Measurements from ENCODE around the gene DHRS1. TPM values are rescaled to one million over a fixed set of nuclear protein-coding genes. Genes with fewer than 3 reads are reported as not detected.

The DHRS1 gene
- total RNA-seq, 2 experiments from 2014 or later: 31.7 to 35.0 TPM

DNA sequence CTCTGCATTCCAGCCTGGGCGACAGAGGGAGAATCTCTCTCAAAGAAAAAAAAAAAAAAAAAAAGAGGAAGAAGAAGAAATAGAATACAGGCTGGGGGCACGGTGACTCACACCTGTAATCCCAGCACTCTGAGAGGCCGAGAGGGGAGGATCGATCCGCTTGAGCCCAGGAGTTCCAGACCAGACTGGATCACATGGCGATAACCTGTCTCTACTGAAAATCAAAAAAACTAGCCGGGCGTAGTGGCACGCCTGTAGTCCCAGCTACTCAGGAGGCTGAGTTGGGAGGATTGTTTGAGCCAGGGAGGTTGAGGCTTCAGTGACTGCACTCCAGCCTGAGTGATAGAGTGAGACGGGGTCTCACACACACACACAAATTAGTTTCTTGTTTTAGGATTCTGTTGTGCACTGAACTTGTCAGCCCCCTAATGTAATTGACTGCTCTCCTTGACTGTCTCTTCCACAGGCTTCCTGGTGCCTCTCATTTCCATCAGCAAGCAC is 56.2 kb downstream of the DHRS1 start:
- Mint-ChIP-seq H3K4me1 (peaks cover 59% of the 10 kb centered on the region), H3K36me3 (ENCODE audit: low read depth) (peaks cover 42% of the 10 kb centered on the region), H3K27ac (peak overlapping the region; percentile 100), H3K4me3 (peak overlapping the region; percentile 95), H3K9me3 (no peaks in the 10 kb centered on the region), H3K27me3 (no peaks in the 10 kb centered on the region)
- DNase-seq: no peak
- ChIA-PET CTCF (interaction anchor here (0.6 to 4.2 kb wide), 30 partner anchors 9 to 499 kb away, joined by 3 to 93 read pairs (median 7); partner anchors contain the start of genes CHMP4A, CIDEB, DHRS1 and GMPR2), POLR2A (interaction anchor here (1.4 to 2.0 kb wide), 4 partner anchors 28 to 129 kb away, joined by 3 to 10 read pairs (median 6); partner anchors contain the start of genes DCAF11, NRL and RABGGTA)

DNA sequence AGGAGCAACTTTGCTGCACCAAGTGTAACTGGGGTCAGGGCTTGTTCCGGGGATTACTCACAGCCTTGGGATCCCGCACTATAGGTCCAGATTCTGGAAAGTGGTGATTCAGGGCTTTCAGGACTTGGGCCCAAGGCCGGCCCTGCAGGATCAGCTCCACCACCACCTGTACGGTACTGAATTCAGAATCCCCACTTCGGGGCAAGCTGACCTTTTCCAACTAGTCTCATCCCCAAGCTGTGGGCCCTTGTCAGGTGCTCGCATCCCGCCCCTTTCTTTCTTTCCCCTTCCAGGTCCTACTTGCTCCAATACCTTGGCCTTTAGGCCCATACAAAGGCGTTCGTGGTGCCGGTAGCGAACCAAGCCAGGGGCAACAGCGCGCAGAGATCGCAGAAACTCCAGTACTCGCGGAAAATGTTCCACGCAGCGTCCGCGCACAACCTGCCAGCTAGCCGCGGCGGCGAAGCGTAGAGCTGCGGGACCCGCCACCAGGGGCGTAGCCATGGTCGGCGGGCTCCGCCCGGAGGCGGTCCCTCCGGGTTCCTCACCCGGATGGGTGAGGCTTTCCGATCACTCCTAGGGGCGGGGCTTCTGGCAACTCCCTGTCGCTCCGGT is 57.6 kb downstream of the DHRS1 start:
- Mint-ChIP-seq H3K27ac (peak overlapping the region; percentile 100), H3K4me3 (peak overlapping the region; percentile 95), H3K36me3 (ENCODE audit: low read depth) (peaks cover 48% of the 10 kb centered on the region), H3K27me3 (no peaks in the 10 kb centered on the region), H3K9me3 (no peaks in the 10 kb centered on the region), H3K4me1 (peaks cover 58% of the 10 kb centered on the region)
- peak; percentile 96 for DNase-seq
- POLR2A ChIA-PET: interaction anchor here (0.6 to 2.0 kb wide), 13 partner anchors 10 to 188 kb away, joined by 3 to 10 read pairs (median 4); partner anchors contain the start of genes CBLN3, CHMP4A, DCAF11 and DHRS1
- CTCF ChIA-PET: interaction anchor here (0.7 to 4.2 kb wide), 41 partner anchors 9 to 202 kb away, joined by 3 to 93 read pairs (median 5); partner anchors contain the start of genes CHMP4A, CIDEB, DCAF11 and DHRS1

Other genes with a start within 250 kb of the DHRS1 start
- 1 to 10 TPM in 1 of 2 experiments, under 1 TPM in 1; 0.83 to 1.1 TPM for gene CARMIL3, start 247.8 kb downstream of the DHRS1 start, total RNA-seq
- not detected for gene CPNE6, start 228.2 kb downstream of the DHRS1 start, total RNA-seq
- 10 to 100 TPM; 57.4 to 60.3 TPM for gene PCK2, start 205.5 kb downstream of the DHRS1 start, total RNA-seq
- 100 to 1,000 TPM; 106 to 116 TPM for gene DCAF11, start 185.0 kb downstream of the DHRS1 start, total RNA-seq
- gene NRL, start 184.8 kb downstream of the DHRS1 start, total RNA-seq: 1 to 10 TPM; 3.1 to 3.3 TPM
- gene FITM1, start 169.1 kb downstream of the DHRS1 start, total RNA-seq: 1 to 10 TPM; 1.9 to 2.0 TPM
- gene PSME1, start 163.6 kb downstream of the DHRS1 start, total RNA-seq: 100 to 1,000 TPM; 498 to 547 TPM
- 10 to 100 TPM; 37.1 to 41.0 TPM for gene EMC9, start 158.2 kb downstream of the DHRS1 start, total RNA-seq
- 100 to 1,000 TPM; 644 to 698 TPM for gene PSME2, start 153.2 kb downstream of the DHRS1 start, total RNA-seq
- gene RNF31, start 152.3 kb downstream of the DHRS1 start, total RNA-seq: 100 to 1,000 TPM; 147 to 160 TPM
- gene IRF9, start 138.5 kb downstream of the DHRS1 start, total RNA-seq: 100 to 1,000 TPM; 285 to 286 TPM
- 10 to 100 TPM; 52.8 to 61.0 TPM for gene REC8, start 127.7 kb downstream of the DHRS1 start, total RNA-seq
- gene IPO4, start 111.0 kb downstream of the DHRS1 start, total RNA-seq: 10 to 100 TPM; 45.3 to 48.7 TPM
- 10 to 100 TPM; 28.6 to 33.2 TPM for gene TM9SF1, start 104.3 kb downstream of the DHRS1 start, total RNA-seq
- under 1 TPM; 0.52 to 0.60 TPM for gene TSSK4, start 94.1 kb downstream of the DHRS1 start, total RNA-seq
- gene CHMP4A, start 86.3 kb downstream of the DHRS1 start, total RNA-seq: 10 to 100 TPM; 79.8 to 93.2 TPM
- gene MDP1, start 83.7 kb downstream of the DHRS1 start, total RNA-seq: 10 to 100 TPM; 10.1 to 10.7 TPM
- 100 to 1,000 TPM; 178 to 229 TPM for gene NEDD8, start 67.4 kb downstream of the DHRS1 start, total RNA-seq
- gene GMPR2, start 66.9 kb downstream of the DHRS1 start, total RNA-seq: 10 to 100 TPM; 72.0 to 74.5 TPM
- gene TINF2, start 57.2 kb downstream of the DHRS1 start, total RNA-seq: 100 to 1,000 TPM; 130 to 141 TPM
- 1 to 10 TPM; 6.5 TPM for gene TGM1, start 36.6 kb downstream of the DHRS1 start, total RNA-seq
- 10 to 100 TPM; 54.8 to 55.0 TPM for gene RABGGTA, start 28.2 kb downstream of the DHRS1 start, total RNA-seq
- 10 to 100 TPM; 30.8 to 35.2 TPM for gene NOP9, start 70 bp upstream of the DHRS1 start, total RNA-seq
- gene CIDEB, start 8.2 kb upstream of the DHRS1 start, total RNA-seq: 10 to 100 TPM; 28.7 to 30.9 TPM
- gene LTB4R2, start 10.4 kb upstream of the DHRS1 start, total RNA-seq: 10 to 100 TPM; 18.6 to 21.7 TPM
- 10 to 100 TPM; 26.6 to 28.3 TPM for gene LTB4R, start 11.7 kb upstream of the DHRS1 start, total RNA-seq
- gene ADCY4, start 35.3 kb upstream of the DHRS1 start, total RNA-seq: 1 to 10 TPM; 4.1 to 5.3 TPM
- gene RIPK3, start 40.2 kb upstream of the DHRS1 start, total RNA-seq: 10 to 100 TPM; 37.5 to 41.4 TPM
- not detected for gene NFATC4, start 68.4 kb upstream of the DHRS1 start, total RNA-seq
- under 1 TPM; 0.23 to 0.35 TPM for gene NYNRIN, start 99.2 kb upstream of the DHRS1 start, total RNA-seq
- 1 to 10 TPM; 5.2 to 5.3 TPM for gene CBLN3, start 129.9 kb upstream of the DHRS1 start, total RNA-seq
- 10 to 100 TPM; 59.7 to 71.5 TPM for gene KHNYN, start 130.2 kb upstream of the DHRS1 start, total RNA-seq
- 10 to 100 TPM; 52.8 to 54.9 TPM for gene SDR39U1, start 143.0 kb upstream of the DHRS1 start, total RNA-seq
- not detected for gene CMA1, start 208.5 kb upstream of the DHRS1 start, total RNA-seq

All from activated CD4-positive, alpha-beta T cell treated with anti-CD3 and anti-CD28 coated beads, Interleukin-2, amount 10 ng/mL, durations not matched to agents 7 days and 5 days (primary cell).